IgD-negative memory B cell (primary cell): Measurements from ENCODE around the gene MYL9. TPM values are rescaled to one million over a fixed set of nuclear protein-coding genes. Genes with fewer than 3 reads are reported as not detected.
A peak's percentile ranks its signal among the peaks of the same experiment; 100 is the strongest.
"Not testable (repeated sequence)": the region's sequence is repeated elsewhere in the genome, so short reads cannot be mapped to it uniquely, and the experiment has no call there.

ENCODE experiments used
- H3K27ac Mint-ChIP-seq, 3 donors: one replicate each; pipeline ENCODE4 v1.8.0; 2020 to 2022; ENCODE audit warnings: mild to moderate bottlenecking in 3 of 3, mixed read lengths in 3 of 3, moderate library complexity in 1 of 3
- H3K27me3 Mint-ChIP-seq: one replicate; pipeline ENCODE4 v1.8.0; 2021; ENCODE audit warnings: mixed read lengths
- H3K36me3 Mint-ChIP-seq: one replicate; pipeline ENCODE4 v1.8.0; 2020; ENCODE audit warnings: mild to moderate bottlenecking, mixed read lengths
- H3K4me1 Mint-ChIP-seq, 3 donors: one replicate each; pipeline ENCODE4 v1.8.0; 2020 to 2022; ENCODE audit warnings: mixed read lengths in 3 of 3, mild to moderate bottlenecking in 1 of 3
- H3K4me3 Mint-ChIP-seq, 4 donors: one replicate each; pipeline ENCODE4 v1.8.0; 2020 to 2022; ENCODE audit warnings: mild to moderate bottlenecking in 4 of 4, mixed read lengths in 4 of 4, moderate library complexity in 3 of 4
- H3K9me3 Mint-ChIP-seq, 3 donors: one replicate each; pipeline ENCODE4 v1.8.0; 2020 to 2021; ENCODE audit warnings: mixed read lengths in 3 of 3, mild to moderate bottlenecking in 1 of 3
- polyA plus RNA-seq: library from polyadenylated mRNA; unstranded; fragments of 300-500 nt; fragmentation: Illumina TruSeq; gene quantifications from one replicate; pipeline ENCODE4 v1.2.3, GENCODE V29; 2021

Gene MYL9
- polyA plus RNA-seq, 1 donor from 2014 or later, result 2.9 TPM

GRCh38 chr20:36550790-36551299, 9.5 kb downstream of the MYL9 start:
- no peak overlapping the region for H3K27ac Mint-ChIP-seq
- H3K4me3 Mint-ChIP-seq, result no peak overlapping the region
- peaks cover 2% of the 10 kb centered on the region for H3K36me3 Mint-ChIP-seq
- H3K9me3 Mint-ChIP-seq, result no peaks in the 10 kb centered on the region
- peaks cover 0 to 6% (median 5%) of the 10 kb centered on the region in 3 donors for H3K4me1 Mint-ChIP-seq
- no peaks in the 10 kb centered on the region for H3K27me3 Mint-ChIP-seq

GRCh38 chr20:36555248-36555647, 13.9 kb downstream of the MYL9 start:
- H3K4me1 Mint-ChIP-seq, result peaks cover 6 to 12% (median 11%) of the 10 kb centered on the region in 3 donors
- peak overlapping the region in 1 of 4 donors; percentile 35 for H3K4me3 Mint-ChIP-seq
- peaks cover 2% of the 10 kb centered on the region for H3K36me3 Mint-ChIP-seq
- no peaks in the 10 kb centered on the region for H3K27me3 Mint-ChIP-seq
- no peaks in the 10 kb centered on the region for H3K9me3 Mint-ChIP-seq
- no peak overlapping the region for H3K27ac Mint-ChIP-seq

- Mint-ChIP-seq H3K9me3 (peaks cover 0 to 3% (median 0%) of the 10 kb centered on the region in 3 donors), H3K36me3 (peaks cover 8% of the 10 kb centered on the region), H3K27ac (no peak overlapping the region), H3K27me3 (no peaks in the 10 kb centered on the region), H3K4me1 (no peaks in the 10 kb centered on the region), H3K4me3 (no peak overlapping the region)
These were observed 21.4 kb downstream of the MYL9 start for GRCh38 chr20:36562724-36563123.

- H3K9me3 Mint-ChIP-seq, result peaks cover 0 to 3% (median 0%) of the 10 kb centered on the region in 3 donors
- no peak overlapping the region for H3K4me3 Mint-ChIP-seq
- no peak overlapping the region for H3K27ac Mint-ChIP-seq
- H3K36me3 Mint-ChIP-seq, result peaks cover 8% of the 10 kb centered on the region
- H3K4me1 Mint-ChIP-seq, result no peaks in the 10 kb centered on the region
- H3K27me3 Mint-ChIP-seq, result no peaks in the 10 kb centered on the region
These were observed 22.1 kb downstream of the MYL9 start for GRCh38 chr20:36563374-36563773.

- H3K36me3 Mint-ChIP-seq, H3K4me3 Mint-ChIP-seq, H3K4me1 Mint-ChIP-seq, H3K27me3 Mint-ChIP-seq, H3K9me3 Mint-ChIP-seq: not testable (repeated sequence)
- H3K27ac Mint-ChIP-seq, result peak overlapping the region in 1 of 3 donors; percentile 45
These were observed 22.9 kb downstream of the MYL9 start for GRCh38 chr20:36564078-36564725.

- H3K27me3 Mint-ChIP-seq, H3K4me1 Mint-ChIP-seq, H3K4me3 Mint-ChIP-seq, H3K36me3 Mint-ChIP-seq, H3K9me3 Mint-ChIP-seq, H3K27ac Mint-ChIP-seq: not testable (repeated sequence)
These were observed 23.4 kb downstream of the MYL9 start for GRCh38 chr20:36564726-36565121.

GRCh38 chr20:36565520-36565919, 24.2 kb downstream of the MYL9 start:
- Mint-ChIP-seq H3K9me3 (peaks cover 0 to 3% (median 0%) of the 10 kb centered on the region in 3 donors), H3K27me3 (no peaks in the 10 kb centered on the region), H3K27ac (no peak overlapping the region), H3K4me1 (peaks cover 0 to 2% (median 0%) of the 10 kb centered on the region in 3 donors), H3K4me3 (no peak overlapping the region), H3K36me3 (peaks cover 10% of the 10 kb centered on the region)

- peak overlapping the region in 2 of 3 donors; percentile 78 to 83 for H3K27ac Mint-ChIP-seq
- H3K36me3 Mint-ChIP-seq, result peaks cover 4% of the 10 kb centered on the region
- peak overlapping the region in 1 of 4 donors; percentile 63 for H3K4me3 Mint-ChIP-seq
- peaks cover 0 to 1% (median 0%) of the 10 kb centered on the region in 3 donors for H3K9me3 Mint-ChIP-seq
- H3K27me3 Mint-ChIP-seq, result no peaks in the 10 kb centered on the region
- H3K4me1 Mint-ChIP-seq, result peaks cover 11 to 15% (median 12%) of the 10 kb centered on the region in 3 donors
These were observed 28.6 kb downstream of the MYL9 start for GRCh38 chr20:36569847-36570429.

- peaks cover 17 to 30% (median 28%) of the 10 kb centered on the region in 3 donors for H3K4me1 Mint-ChIP-seq
- H3K36me3 Mint-ChIP-seq, result peaks cover 2% of the 10 kb centered on the region
- peak overlapping the region; percentile 97 to 99 (median 99) for H3K27ac Mint-ChIP-seq
- H3K4me3 Mint-ChIP-seq, result peak overlapping the region; percentile 87 to 95 (median 95)
- no peaks in the 10 kb centered on the region for H3K27me3 Mint-ChIP-seq
- H3K9me3 Mint-ChIP-seq, result no peaks in the 10 kb centered on the region
These were observed 30.5 kb downstream of the MYL9 start for GRCh38 chr20:36571564-36572504.

- Mint-ChIP-seq H3K27ac (peak overlapping the region; percentile 97 to 99 (median 99)), H3K4me1 (peaks cover 17 to 30% (median 28%) of the 10 kb centered on the region in 3 donors), H3K9me3 (no peaks in the 10 kb centered on the region), H3K27me3 (no peaks in the 10 kb centered on the region), H3K4me3 (peak overlapping the region; percentile 87 to 95 (median 95)), H3K36me3 (peaks cover 2% of the 10 kb centered on the region)
These were observed 31.4 kb downstream of the MYL9 start for GRCh38 chr20:36572701-36573102.

- H3K36me3 Mint-ChIP-seq, result peaks cover 4% of the 10 kb centered on the region
- no peaks in the 10 kb centered on the region for H3K9me3 Mint-ChIP-seq
- H3K27ac Mint-ChIP-seq, result peak within 1 kb of the TSS; percentile 97 to 100 (median 99)
- peak within 1 kb of the TSS; percentile 95 to 97 (median 96) for H3K4me3 Mint-ChIP-seq
- no peaks in the 10 kb centered on the region for H3K27me3 Mint-ChIP-seq
- H3K4me1 Mint-ChIP-seq, result peaks cover 17 to 30% (median 28%) of the 10 kb centered on the region in 3 donors
These were observed 31.9 kb downstream of the MYL9 start, which contains the start of gene TGIF2 for GRCh38 chr20:36573103-36573797. Gene TGIF2 (plus strand): TSS chr20:36573597. CDS start chr20:36578775, 5,178 bp downstream.

- peak overlapping the region; percentile 85 to 97 (median 90) for H3K4me3 Mint-ChIP-seq
- peaks cover 17 to 30% (median 28%) of the 10 kb centered on the region in 3 donors for H3K4me1 Mint-ChIP-seq
- no peaks in the 10 kb centered on the region for H3K27me3 Mint-ChIP-seq
- H3K9me3 Mint-ChIP-seq, result no peaks in the 10 kb centered on the region
- H3K27ac Mint-ChIP-seq, result peak overlapping the region; percentile 84 to 93 (median 86)
- H3K36me3 Mint-ChIP-seq, result peaks cover 4% of the 10 kb centered on the region
These were observed 32.6 kb downstream of the MYL9 start for GRCh38 chr20:36573798-36574365.

GRCh38 chr20:36574366-36575135, 33.2 kb downstream of the MYL9 start:
- Mint-ChIP-seq H3K9me3 (no peaks in the 10 kb centered on the region), H3K36me3 (peaks cover 4% of the 10 kb centered on the region), H3K4me3 (peak overlapping the region; percentile 89 to 97 (median 94)), H3K27me3 (no peaks in the 10 kb centered on the region), H3K4me1 (peaks cover 17 to 30% (median 26%) of the 10 kb centered on the region in 3 donors), H3K27ac (peak overlapping the region; percentile 91 to 100 (median 93))
